PFSK-1 (cell line): Measurements from ENCODE around the gene HABP2.

Source experiments
- POLR2AphosphoS5 ChIP-seq: IDR thresholded peaks from 2 replicates; pipeline ENCODE4 v1.6.1; 2012; ENCODE audit warnings: low read depth, mild to moderate bottlenecking, control low read depth, low read length, moderate library complexity
- REST ChIP-seq, 2 experiments: IDR thresholded peaks; 2 replicates each; pipeline versions ENCODE4 v1.6.1 to v1.8.0; 2011 to 2012; ENCODE audit warnings: low read depth in 2 of 2, low read length in 2 of 2, control low read depth in 1 of 2, inconsistent platforms in 1 of 2, mild to moderate bottlenecking in 1 of 2, moderate library complexity in 1 of 2; ENCODE audit not compliant: insufficient read depth in 1 of 2
- SIN3A ChIP-seq: IDR thresholded peaks from 2 replicates; pipeline ENCODE4 v1.6.1; 2012; ENCODE audit warnings: mild to moderate bottlenecking, low read length, moderate library complexity, borderline replicate concordance; ENCODE audit not compliant: insufficient read depth

GRCh38 chr10:113555751-113556150, 2.9 kb downstream of the HABP2 start:
- TF ChIP-seq POLR2AphosphoS5 = no peak
- no peak for TF ChIP-seq SIN3A
- no peak for TF ChIP-seq REST (IDR thresholded peaks at IDR 0.05; ENCODE audit: insufficient read depth in 1 of 2, low read depth in 2 of 2, low read length in 2 of 2)
